SK-N-SH treated with all-trans-retinoic acid at 6 μM for 48 hours (cell line): ENCODE measurements around the gene S100A2.
"Not testable (repeated sequence)": the region's sequence is repeated elsewhere in the genome, so short reads cannot be mapped to it uniquely, and the experiment has no call there.

Experiments
- CSDC2 ChIP-seq: fragments of 250-450 bp; sonication (Bioruptor Pico); IDR thresholded peaks from 2 replicates; pipeline ENCODE4 v1.5.0; 2020; ENCODE audit warnings: mild to moderate bottlenecking, moderate library complexity
- ISL1 ChIP-seq: fragments of 250-450 bp; sonication (Bioruptor Pico); IDR thresholded peaks from 2 replicates; pipeline ENCODE4 v2.1.2; 2022; ENCODE audit warnings: mild to moderate bottlenecking, moderate library complexity
- TCF4 ChIP-seq: fragments of 250-450 bp; sonication (Bioruptor Pico); IDR thresholded peaks from 2 replicates; pipeline ENCODE4 v1.8.0; 2021; ENCODE audit warnings: mild to moderate bottlenecking, moderate library complexity, borderline replicate concordance
- ZFP3 ChIP-seq: fragments of 250-450 bp; sonication (Bioruptor Pico); IDR thresholded peaks from 2 replicates; pipeline ENCODE4 v1.5.0; 2020; ENCODE audit warnings: mild to moderate bottlenecking, moderate library complexity
- TF ChIP-seq, protein P1 (sequence below): fragments of 250-450 bp; sonication (Bioruptor Pico); IDR thresholded peaks from 2 replicates; pipeline ENCODE4 v1.5.0; 2020; ENCODE audit warnings: mild to moderate bottlenecking, moderate library complexity

DNA sequence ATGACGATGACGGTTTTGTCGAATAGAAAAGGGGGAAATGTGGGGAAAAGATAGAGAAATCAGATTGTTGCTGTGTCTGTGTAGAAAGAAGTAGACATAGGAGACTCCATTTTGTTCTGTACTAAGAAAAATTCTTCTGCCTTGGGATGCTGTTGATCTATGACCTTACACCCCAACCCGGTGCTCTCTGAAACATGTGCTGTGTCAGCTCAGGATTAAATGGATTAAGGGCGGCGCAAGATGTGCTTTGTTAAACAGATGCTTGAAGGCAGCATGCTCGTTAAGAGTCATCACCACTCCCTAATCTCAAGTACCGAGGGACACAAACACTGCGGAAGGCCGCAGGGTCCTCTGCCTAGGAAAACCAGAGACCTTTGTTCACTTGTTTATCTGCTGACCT, 9.9 kb upstream of the S100A2 start:
- not testable (repeated sequence) for TF ChIP-seq ZFP3; ISL1 (CRISPR knock-in tag); TCF4; CSDC2 (CRISPR knock-in tag)
- TF ChIP-seq, protein P1, sequence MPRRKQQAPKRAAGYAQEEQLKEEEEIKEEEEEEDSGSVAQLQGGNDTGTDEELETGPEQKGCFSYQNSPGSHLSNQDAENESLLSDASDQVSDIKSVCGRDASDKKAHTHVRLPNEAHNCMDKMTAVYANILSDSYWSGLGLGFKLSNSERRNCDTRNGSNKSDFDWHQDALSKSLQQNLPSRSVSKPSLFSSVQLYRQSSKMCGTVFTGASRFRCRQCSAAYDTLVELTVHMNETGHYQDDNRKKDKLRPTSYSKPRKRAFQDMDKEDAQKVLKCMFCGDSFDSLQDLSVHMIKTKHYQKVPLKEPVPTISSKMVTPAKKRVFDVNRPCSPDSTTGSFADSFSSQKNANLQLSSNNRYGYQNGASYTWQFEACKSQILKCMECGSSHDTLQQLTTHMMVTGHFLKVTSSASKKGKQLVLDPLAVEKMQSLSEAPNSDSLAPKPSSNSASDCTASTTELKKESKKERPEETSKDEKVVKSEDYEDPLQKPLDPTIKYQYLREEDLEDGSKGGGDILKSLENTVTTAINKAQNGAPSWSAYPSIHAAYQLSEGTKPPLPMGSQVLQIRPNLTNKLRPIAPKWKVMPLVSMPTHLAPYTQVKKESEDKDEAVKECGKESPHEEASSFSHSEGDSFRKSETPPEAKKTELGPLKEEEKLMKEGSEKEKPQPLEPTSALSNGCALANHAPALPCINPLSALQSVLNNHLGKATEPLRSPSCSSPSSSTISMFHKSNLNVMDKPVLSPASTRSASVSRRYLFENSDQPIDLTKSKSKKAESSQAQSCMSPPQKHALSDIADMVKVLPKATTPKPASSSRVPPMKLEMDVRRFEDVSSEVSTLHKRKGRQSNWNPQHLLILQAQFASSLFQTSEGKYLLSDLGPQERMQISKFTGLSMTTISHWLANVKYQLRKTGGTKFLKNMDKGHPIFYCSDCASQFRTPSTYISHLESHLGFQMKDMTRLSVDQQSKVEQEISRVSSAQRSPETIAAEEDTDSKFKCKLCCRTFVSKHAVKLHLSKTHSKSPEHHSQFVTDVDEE, result not testable (repeated sequence)
